Measurements from ENCODE around the gene ATXN10.

Gene ATXN10, protein sequence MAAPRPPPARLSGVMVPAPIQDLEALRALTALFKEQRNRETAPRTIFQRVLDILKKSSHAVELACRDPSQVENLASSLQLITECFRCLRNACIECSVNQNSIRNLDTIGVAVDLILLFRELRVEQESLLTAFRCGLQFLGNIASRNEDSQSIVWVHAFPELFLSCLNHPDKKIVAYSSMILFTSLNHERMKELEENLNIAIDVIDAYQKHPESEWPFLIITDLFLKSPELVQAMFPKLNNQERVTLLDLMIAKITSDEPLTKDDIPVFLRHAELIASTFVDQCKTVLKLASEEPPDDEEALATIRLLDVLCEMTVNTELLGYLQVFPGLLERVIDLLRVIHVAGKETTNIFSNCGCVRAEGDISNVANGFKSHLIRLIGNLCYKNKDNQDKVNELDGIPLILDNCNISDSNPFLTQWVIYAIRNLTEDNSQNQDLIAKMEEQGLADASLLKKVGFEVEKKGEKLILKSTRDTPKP

DNA sequence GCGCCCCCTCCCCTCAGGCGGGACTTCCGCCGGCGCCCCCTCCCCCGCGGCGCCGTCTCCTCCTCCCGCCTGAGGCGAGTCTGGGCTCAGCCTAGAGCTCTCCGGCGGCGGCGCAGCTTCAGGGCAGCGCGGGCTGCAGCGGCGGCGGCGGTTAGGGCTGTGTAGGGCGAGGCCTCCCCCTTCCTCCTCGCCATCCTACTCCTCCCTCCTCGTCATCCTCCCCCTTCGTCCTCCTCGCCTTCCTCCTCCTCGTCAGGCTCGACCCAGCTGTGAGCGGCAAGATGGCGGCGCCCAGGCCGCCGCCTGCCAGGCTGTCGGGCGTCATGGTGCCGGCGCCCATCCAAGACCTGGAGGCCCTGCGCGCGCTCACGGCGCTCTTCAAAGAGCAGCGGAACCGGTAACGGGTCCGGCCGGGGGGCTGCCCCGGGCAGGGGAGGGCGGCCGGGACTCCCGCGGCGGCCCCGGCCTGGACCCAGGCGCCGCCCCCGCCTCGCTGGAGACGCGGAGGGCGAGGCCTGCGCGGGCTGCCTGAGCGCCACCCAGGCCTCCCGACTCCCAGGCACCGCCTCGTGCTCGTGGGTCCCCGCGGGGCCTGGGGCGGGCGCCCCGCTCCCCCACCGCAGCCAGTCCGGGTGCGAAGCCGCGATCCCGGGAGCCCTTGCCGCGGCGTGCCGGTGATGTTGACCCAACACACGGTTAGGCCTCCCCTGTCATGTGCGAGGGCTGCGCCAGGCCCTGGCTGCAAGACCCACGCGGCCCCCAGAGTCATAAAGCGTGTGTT, at the start of gene ATXN10:
Gene ATXN10 (plus strand): TSS at position 52 of the 781 bp plus-strand sequence. CDS start 230 bp downstream, at position 282.
- TF ChIP-seq, protein P1, sequence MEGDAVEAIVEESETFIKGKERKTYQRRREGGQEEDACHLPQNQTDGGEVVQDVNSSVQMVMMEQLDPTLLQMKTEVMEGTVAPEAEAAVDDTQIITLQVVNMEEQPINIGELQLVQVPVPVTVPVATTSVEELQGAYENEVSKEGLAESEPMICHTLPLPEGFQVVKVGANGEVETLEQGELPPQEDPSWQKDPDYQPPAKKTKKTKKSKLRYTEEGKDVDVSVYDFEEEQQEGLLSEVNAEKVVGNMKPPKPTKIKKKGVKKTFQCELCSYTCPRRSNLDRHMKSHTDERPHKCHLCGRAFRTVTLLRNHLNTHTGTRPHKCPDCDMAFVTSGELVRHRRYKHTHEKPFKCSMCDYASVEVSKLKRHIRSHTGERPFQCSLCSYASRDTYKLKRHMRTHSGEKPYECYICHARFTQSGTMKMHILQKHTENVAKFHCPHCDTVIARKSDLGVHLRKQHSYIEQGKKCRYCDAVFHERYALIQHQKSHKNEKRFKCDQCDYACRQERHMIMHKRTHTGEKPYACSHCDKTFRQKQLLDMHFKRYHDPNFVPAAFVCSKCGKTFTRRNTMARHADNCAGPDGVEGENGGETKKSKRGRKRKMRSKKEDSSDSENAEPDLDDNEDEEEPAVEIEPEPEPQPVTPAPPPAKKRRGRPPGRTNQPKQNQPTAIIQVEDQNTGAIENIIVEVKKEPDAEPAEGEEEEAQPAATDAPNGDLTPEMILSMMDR (IDR thresholded peaks at IDR 0.05), result no peak

DNA sequence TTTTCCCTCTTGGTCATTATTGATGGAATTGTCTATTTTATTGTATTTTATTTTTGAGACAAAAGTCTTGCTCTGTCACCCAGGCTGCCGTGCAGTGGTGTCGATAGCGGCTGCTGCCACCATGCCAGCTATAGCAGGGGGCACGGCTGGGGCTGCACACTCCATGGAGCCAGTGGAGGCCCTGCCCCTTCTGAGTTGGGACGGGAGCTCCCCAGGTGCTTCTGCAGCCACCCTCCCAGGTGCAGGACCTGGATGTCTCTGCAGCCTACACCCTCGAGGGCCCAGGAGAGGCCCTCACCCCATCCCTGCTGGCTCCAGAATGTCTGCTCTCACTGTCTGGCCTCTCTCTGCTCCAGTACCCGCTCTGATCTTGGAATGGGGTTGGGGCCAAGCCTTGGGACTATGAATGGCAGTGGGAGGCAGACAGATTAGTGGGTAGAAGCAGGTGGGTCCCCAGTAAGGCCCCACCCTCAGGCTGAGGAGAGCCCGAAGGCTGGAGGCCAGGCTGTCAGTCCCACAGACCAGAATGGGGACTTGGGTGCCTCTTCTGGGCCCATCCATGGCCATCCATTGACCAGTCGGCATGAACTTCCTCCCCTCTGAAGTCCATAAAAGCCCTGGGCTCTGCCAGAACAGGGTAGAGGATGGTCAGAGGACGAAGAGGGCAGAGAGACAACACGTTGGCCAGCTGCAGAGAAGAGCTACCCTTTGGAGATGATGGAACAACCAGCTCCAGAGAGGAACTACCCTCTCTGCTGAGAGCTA, 49.6 kb upstream of the ATXN10 start:
- TF ChIP-seq, protein P1 (IDR thresholded peaks at IDR 0.05), result no peak

DNA sequence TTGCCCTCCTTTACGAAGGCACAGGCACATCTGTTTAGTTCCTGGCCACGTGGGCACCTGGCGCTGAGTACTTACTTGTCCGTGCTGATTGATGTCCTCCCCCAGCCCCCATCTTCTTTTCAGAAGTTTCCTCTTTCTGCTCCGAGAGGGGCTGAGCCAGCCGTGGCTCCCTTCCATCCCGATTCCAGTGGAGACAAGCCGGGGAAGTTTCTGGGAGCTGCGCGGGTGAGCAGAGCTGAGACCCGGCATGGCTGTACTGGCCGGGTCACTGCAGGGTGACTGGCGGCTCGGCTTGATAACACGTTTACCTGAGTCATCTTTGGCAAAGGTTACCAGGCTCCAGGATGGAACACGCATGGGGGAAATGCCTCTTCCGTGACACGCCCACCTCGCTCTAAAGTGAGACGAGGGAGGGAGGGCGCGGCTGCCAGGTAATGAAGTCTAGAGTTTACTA, 45.4 kb upstream of the ATXN10 start:
- TF ChIP-seq, protein P1 (IDR thresholded peaks at IDR 0.05), result no peak

DNA sequence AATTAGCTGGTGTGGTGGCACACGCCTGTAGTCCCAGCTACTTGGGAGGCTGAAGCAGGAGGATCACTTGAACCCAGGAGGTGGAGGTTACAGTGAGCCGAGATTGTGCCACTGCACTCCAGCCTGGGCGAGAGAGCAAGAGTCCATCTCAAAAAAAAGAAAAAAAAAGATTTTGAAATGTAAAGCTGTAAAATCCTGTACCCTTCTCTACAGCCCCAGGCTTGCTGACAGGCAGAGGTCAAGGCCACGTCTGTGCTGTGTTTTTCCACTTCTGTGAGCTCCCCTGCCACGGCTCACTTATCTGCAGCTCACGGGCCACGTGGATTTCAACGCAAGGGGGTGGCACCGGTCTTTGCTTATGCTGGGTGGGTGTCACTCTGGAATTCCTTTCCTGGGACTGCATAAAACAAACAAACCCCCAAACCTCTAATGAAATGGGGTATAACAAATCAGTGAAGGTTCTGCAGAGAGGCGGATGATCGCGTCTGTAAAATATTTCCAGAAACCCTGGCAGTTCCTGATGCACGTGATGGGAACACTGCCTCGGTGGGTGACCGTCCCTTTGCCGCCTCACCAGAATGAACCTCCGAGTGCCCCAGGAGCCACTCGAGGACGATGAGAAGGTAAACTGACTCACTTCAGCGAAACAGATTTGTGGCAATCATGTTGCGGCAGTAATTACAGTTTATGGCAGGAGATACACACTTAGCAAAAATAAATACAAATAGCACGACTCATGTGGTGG, 44.0 kb upstream of the ATXN10 start:
- TF ChIP-seq, protein P1 (IDR thresholded peaks at IDR 0.05), result no peak

DNA sequence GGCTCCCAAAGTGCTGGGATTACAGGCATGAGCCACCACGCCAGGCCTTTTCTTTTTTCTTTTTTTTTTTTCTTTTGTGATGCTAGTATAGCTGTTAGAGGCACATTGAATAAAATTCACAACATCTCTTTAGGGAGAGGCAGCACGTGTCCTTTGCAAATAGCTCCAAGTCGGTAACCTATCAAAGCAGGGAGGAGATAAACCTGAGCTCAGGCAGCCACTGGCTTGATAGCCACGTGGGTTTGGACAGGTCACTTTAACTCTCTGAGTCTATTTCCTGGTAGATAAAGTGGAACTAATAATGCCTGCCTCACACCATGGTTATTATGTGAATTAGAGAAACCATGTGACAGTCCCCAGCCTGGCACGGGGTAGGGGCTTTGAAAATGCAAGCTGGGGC, 43.1 kb upstream of the ATXN10 start:
- TF ChIP-seq, protein P1 (IDR thresholded peaks at IDR 0.05), result no peak

DNA sequence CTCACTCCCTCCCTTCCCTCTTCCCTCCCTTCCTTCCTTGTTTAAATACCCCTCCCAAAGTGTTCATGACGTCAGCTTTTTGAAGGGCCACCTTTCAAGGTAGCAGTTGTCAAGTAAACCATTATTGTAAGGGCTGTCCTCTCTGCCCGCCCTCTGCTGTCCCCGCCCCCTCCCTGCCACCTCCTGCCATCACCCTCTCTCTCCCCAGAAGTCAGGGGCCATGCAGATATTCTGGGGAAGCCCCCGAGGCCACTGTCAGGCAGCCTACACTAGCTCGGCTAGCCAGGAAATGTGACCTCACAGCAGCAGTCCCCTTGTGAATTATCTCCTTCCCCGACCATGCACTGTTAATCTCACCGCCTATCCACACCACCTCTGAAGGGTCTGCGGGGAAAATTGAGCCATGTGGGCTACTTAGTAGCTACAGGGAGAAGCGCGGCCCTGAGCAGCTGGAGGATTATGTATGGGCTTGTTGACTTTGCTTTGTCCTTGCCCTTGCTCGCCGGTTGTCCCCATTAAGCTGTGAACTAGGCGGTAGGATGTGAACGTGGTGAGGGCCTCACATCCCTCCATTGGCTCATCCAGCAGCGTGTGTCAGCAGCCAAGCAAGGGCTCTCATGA, 42.1 kb upstream of the ATXN10 start:
- TF ChIP-seq, protein P1 (IDR thresholded peaks at IDR 0.05), result no peak

Measured in LNCAP (cell line).